Prostate gland (tissue), 2 donors: Measurements from ENCODE around the gene MEG3. TPM values are rescaled to one million over a fixed set of nuclear protein-coding genes. Genes with fewer than 3 reads are reported as not detected.

ENCODE experiments used
- DNase-seq: peaks from one replicate; pipeline ENCODE4 v3.0.0-alpha.2; 2019; ENCODE audit warnings: low spot score
- H3K27ac ChIP-seq, 2 donors: fragments of 200-600 bp; sonication (generic); 2 replicates each; pipeline ENCODE4 v1.5.1; 2017 to 2019
- H3K27me3 ChIP-seq: fragments of 200-600 bp; sonication (generic); replicated peaks from 2 replicates; pipeline ENCODE4 v1.5.1; 2019; ENCODE audit not compliant: insufficient read depth
- H3K36me3 ChIP-seq, 2 donors: fragments of 200-600 bp; sonication (generic); 1 replicate in 1 of 2; 2 replicates in 1 of 2; pipeline versions ENCODE4 v1.5.1 to v1.8.1; 2017 to 2019
- H3K4me1 ChIP-seq: fragments of 200-600 bp; sonication (generic); replicated peaks from 2 replicates; pipeline ENCODE4 v1.5.1; 2019
- H3K4me3 ChIP-seq, 2 donors: fragments of 200-600 bp; sonication (generic); 2 replicates each; pipeline ENCODE4 v1.5.1; 2017 to 2019
- H3K9me3 ChIP-seq: fragments of 200-600 bp; sonication (generic); 2 replicates; pipeline ENCODE4 v1.5.1; 2017
- CTCF ChIP-seq, 4 experiments: fragments of 200-600 bp in 2 of 4; fragments of 450-650 bp in 2 of 4; sonication (generic) in 2 of 4; IDR thresholded peaks; 1 replicate in 3 of 4; 2 replicates in 1 of 4; pipeline ENCODE4 v1.5.1; 2016 to 2019; ENCODE audit warnings: antibody characterized with exemption in 4 of 4, mild to moderate bottlenecking in 2 of 4, moderate library complexity in 2 of 4
- POLR2A ChIP-seq: fragments of 450-650 bp; IDR thresholded peaks from one replicate; pipeline ENCODE4 v1.6.1; 2016; ENCODE audit warnings: antibody characterized with exemption, mild to moderate bottlenecking
- POLR2AphosphoS5 ChIP-seq: sonication (generic); formaldehyde crosslinking; IDR thresholded peaks from one replicate; pipeline ENCODE4 v1.6.1; 2017; ENCODE audit warnings: antibody characterized with exemption
- WGBS: methylation state at CpG from one replicate; pipeline ENCODE4 v1.1.5; 2018; 5-methylcytosine and 5-hydroxymethylcytosine counted together
- intact Hi-C: fragments of 100-400 bp; cut with DNase I; formaldehyde crosslinking; loops from one replicate; pipeline ENCODE4 v1.14.2; 2022
- total RNA-seq, 2 donors: library from RNA; depleted of rRNA; stranded (reverse); fragments of >200 nt; gene quantifications; one replicate each; pipeline ENCODE4 v1.1.0, GENCODE V29; 2016

MEG3 gene
- total RNA-seq, 2 donors from 2014 or later = 21.9 to 135 TPM

DNA sequence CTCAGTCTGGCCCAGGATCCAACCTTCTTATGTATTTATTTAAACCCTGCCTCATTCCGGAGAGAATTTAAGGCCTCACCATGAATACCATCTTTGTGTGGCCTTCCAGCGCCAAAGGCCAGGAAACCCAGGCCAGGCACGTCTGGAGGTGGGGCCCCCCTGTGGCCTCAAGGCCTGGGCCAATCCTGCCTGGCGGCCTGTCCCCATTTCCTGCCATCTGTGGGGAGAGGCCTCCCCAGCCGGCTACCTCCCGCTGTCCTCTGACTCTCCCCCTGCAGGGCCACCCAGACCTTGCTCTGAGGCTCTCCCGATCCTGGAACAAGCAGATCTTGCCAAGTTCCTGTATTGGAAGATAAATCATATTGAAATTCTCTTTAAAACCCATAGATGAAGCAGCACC, 37.4 kb upstream of the MEG3 start:
- no peaks in the 10 kb centered on the region for H3K36me3 ChIP-seq
- H3K9me3 ChIP-seq = no peaks in the 10 kb centered on the region
- intact Hi-C loops = no loop called here
- no peak overlapping the region for H3K4me3 ChIP-seq
- WGBS = 30% methylated on average over 7 of the region's 7 CpGs
- no peak overlapping the region for H3K27ac ChIP-seq
- TF ChIP-seq CTCF (IDR thresholded peaks at IDR 0.05) (no peak), POLR2AphosphoS5 (no peak), POLR2A (no peak)
- H3K27me3 ChIP-seq = no peaks in the 10 kb centered on the region
- H3K4me1 ChIP-seq = no peaks in the 10 kb centered on the region
- no peak for DNase-seq

GRCh38 chr14:100788942-100789341, 37.0 kb upstream of the MEG3 start:
- WGBS = 60% methylated on average over 5 of the region's 5 CpGs
- Histone ChIP-seq H3K27ac (no peak overlapping the region), H3K4me3 (no peak overlapping the region), H3K4me1 (no peaks in the 10 kb centered on the region), H3K27me3 (no peaks in the 10 kb centered on the region), H3K36me3 (no peaks in the 10 kb centered on the region), H3K9me3 (no peaks in the 10 kb centered on the region)
- intact Hi-C loops = no loop called here
- DNase-seq = no peak
- TF ChIP-seq CTCF (IDR thresholded peaks at IDR 0.05) (no peak), POLR2AphosphoS5 (no peak), POLR2A (no peak)

DNA sequence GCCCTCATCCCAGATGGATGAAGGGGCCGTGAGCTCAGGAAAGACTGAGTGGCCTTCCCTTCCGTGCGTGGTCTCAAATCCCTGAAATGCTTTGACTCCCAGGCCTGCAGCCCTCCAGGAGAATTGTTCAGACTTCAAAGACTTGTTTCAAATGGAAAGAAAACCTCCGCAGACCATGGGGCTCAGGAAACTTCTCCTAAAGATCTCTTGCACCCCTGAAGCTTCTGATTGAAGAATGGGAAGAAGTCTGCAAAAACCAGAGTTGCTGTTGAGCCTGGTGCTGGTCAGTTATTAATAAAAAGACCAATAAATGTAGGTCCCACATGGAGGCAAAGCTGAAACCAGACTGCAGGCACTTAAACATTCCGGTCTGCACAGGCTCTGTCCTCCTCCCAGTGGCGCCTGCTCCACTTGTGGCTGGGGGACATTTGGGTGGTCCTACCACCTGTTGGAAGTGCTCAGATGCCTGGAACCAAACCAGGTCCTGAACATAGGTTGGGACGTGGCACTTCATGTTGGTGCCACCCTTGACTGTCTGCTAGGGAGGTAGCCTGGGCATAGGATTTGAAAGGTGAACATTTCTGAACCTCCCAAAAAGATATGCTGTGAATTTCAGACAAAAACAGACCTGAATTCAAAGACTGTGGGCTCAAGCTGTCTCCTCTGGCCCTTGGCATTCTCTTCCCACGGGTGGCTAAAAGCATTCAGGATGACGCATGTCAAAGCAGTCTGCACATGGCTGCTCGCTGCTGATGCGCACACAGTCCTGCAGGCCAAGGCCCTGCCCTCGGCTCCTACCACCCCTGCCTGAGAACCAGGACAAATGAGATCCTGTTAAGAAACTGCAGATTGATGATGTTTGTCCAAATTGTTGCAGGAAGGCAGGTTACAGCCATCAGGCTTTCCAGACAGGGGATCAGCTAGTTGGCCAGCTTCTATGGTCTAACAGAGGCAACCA, 36.2 kb upstream of the MEG3 start:
- intact Hi-C loops = no loop called here
- Histone ChIP-seq H3K36me3 (no peaks in the 10 kb centered on the region), H3K4me3 (no peak overlapping the region), H3K9me3 (no peaks in the 10 kb centered on the region), H3K27me3 (no peaks in the 10 kb centered on the region), H3K27ac (no peak overlapping the region), H3K4me1 (no peaks in the 10 kb centered on the region)
- WGBS = 88% methylated on average over 12 of the region's 12 CpGs
- TF ChIP-seq CTCF (IDR thresholded peaks at IDR 0.05) (no peak), POLR2A (no peak), POLR2AphosphoS5 (no peak)
- DNase-seq = no peak

DNA sequence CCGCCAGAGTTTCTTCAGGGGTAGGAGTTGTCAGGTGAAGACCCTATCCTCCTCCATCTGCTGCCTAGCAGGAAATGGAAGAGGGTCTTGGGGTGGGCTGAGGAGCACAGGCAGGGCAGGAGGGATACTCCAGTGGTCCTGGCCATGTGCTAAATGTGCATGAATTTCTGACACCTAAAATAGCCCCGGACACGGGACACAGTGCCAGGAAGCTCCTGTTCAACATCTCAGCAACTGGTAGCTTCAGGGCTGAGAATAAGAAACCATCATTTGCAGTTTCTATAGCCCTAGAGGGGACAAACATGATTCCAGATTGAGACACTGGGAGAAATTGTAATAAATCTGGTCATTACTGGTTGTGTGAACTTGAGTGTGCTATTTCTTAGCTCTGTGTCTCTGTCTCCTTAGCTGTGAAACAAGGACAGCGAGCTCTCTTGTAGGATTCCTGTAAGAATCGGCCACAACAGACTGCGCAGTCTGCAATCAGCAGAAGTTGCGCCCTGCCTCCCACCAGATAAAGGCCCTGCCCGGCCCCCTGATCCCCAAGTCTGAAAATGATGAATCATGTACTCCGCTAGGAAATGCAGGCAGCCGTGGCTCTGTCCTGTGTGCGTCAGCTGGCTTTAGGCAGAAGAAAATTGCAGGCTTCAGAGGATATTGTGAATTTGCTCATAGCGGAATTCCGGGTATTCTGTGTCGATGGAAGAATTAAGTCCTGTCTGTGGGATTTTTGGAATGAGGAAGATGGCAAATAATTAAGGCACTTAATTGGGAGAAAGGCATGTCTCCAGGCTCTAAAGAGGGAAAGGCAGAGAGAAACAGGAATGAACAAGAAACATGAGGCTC, 35.2 kb upstream of the MEG3 start:
- Histone ChIP-seq H3K27me3 (no peaks in the 10 kb centered on the region), H3K4me1 (no peaks in the 10 kb centered on the region), H3K27ac (no peak overlapping the region), H3K36me3 (no peaks in the 10 kb centered on the region), H3K9me3 (no peaks in the 10 kb centered on the region), H3K4me3 (no peak overlapping the region)
- DNase-seq = no peak
- TF ChIP-seq POLR2AphosphoS5 (no peak), POLR2A (no peak), CTCF (IDR thresholded peaks at IDR 0.05) (no peak)
- intact Hi-C loops = no loop called here
- 92% methylated on average over 14 of the region's 14 CpGs for WGBS
